Stimulated activated CD4-positive, alpha-beta T cell treated with anti-CD3 and anti-CD28 coated beads, Interleukin-2, amount 100 ng/mL, for 4 hours (primary cell): ENCODE measurements around the gene EFCAB5.
"Not testable (repeated sequence)": the region's sequence is repeated elsewhere in the genome, so short reads cannot be mapped to it uniquely, and the experiment has no call there.

ENCODE experiments used
- DNase-seq: peaks from one replicate; pipeline ENCODE4 v3.0.0-alpha.2; 2020; ENCODE audit warnings: low read depth

Gene EFCAB5

DNA sequence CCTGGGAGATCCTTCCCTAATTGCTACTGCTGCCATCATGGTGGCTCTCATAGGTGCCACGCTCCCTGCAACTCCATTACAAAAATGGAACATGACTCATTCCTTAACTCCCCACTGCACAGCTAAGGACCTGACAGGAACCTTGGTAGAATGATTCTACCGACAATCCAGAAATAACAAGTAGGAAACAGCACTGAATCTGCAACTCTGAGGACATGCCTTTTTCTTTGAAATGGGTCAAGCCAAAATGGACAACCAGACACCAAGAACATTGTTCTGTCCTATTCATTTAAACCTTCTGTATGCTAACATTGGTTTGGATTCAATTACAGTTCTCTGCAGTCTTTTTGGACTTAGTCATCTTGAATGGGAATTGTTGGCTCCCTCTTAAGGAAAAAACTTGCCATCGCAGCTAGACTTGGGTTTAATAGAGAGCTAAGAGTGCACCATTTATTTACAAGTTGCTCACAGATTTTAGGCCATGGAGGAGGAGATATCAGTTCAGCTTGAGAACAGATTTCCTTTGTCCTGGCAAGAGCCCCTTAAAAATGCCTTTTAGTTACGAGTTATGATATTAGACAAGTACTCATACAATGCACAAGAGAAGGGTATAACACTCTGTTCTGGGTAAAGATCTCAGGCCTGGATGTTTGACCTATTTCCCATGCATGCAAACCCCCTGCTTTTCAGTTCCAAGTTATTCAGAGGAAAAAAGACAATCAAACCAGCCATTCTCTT is 154.2 kb downstream of the EFCAB5 start:
- no peak for DNase-seq

DNA sequence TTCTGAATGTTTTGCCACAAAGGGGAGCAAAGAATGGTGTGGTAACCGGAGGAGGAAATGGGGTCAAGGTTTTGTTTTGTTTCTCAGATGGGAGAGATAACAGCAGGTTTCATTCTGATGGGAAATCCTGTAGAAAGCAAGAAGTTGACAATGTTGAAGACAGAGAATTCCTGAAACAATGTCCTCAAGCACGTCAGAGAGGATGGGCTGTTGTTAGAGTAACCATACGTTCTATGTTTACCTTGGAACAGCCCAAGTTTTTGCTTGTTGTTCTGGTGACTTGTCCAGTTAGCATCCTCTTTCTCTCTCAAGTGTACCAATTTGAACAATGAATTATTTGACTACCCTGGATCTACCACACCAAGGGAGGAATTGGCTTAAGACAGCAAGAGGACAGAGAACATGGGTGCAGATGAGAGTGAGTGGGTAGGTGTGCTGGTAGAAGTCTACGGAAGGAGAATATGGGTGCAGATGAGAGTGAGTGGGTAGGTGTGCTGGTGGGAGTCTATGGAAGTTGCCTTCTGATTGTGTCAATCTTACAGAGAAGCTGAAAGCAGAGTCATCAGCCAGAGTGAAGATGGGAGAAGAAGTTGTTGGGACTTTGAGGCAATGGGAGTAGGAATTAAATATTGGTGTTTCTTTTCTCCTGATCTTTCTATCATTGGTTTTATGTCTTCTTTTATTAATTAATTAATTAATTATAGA is 160.4 kb downstream of the EFCAB5 start:
- no peak for DNase-seq

DNA sequence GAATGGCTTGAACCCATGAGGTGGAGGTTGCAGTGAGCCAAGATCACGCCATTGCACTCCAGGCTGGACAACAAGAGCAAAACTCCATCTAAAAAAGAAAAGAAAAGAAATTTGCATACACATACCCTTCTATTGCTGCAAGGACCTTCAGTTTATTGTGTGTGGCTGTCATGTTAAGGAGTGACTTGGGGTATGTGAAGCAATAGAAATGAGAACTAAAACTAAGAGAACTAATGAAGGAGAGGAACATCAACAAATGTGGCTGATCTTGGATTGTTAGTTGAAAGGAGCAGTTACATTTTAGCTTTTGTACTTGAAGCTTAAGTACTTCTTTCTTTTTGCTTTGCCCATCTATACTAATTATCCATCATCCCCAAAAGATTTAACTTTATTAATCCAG is 162.5 kb downstream of the EFCAB5 start:
- no peak for DNase-seq

DNA sequence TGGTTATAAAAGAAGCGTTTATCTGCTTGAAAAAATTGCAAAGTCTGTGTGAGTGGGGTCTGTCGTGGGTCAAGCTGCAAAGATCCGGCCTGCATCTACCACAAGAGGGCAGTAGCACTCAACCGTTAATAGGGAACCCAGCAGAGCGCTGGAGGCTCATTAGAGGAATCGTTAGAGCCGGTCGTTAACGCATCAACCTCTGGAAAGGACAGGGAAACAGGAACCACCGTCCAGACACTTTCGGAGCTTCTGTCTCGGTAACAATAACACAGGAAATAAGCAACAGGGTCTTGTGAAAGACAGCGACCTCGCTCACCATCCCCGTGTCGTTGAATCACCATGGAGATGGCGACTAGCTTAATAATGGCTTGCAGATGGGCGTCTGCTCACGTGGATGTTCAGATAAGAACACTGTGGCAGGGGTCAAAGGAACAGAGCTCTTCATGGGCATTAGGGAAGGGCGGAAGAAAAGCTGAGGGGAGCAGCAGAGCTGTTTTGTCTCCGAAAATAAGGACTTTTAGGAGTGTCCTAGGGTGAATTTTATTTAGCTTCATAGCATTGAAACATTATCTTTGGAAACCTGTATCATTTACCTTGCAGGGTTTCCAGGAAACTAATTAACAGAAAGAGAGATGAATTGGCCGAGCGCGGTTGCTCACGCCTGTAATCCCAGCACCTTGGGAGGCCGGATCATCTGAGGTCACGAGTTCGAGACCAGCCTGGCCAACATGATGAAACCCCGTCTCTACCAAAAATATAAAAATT is 163.3 kb downstream of the EFCAB5 start:
- peak; percentile 63 for DNase-seq

DNA sequence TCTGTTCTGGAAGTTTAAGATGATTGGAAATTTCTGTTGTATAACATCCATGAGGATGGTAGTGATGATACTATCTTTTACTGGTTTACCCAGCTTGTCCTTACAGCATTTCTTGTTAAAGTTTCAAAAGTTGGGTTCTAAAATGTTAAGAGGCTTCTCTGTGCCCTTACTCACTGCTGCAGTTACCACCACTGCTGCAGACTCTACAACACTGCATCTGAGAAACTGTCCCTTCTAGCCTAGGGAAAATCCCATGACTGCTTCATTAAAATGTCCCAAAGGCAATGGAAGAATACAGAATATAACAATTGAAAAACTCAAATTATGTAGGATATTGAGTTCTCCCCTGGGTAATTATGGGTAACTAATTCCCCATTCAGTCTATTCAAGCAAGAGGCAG is 171.4 kb downstream of the EFCAB5 start:
- no peak for DNase-seq

DNA sequence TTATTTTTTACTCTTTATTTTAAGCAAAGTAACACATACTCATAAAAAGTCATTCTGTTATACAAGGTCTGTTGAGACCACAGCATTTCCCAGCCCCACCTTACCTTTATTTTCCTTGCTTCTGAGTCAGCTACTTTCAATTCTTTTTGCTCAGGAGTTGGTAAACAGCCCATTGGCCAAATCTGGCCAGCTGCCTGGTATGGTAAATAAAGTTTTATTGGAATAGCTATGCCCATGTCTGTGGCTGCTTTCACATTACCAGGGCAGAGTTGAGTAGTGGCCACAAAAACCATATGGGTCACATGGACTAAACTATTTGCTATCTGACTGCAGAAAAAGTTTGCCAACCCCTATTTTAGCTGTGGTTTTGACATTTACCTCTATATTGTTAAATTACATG is 171.8 kb downstream of the EFCAB5 start:
- DNase-seq, result no peak

DNA sequence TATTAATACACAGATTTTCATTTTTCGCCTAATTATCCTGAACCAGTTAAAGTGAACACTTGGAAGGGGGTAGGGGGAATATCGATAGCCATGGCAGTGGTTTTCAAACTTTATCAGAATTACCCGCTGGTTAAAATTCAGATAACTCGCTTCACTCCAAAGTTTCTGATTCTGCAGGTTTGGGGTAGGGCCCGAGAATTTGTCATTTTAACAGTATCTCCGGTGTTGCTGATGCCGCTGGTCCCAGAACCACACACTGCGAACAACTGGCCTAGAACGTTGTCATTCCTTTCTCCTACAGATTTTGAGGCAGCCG is 174.9 kb downstream of the EFCAB5 start:
- no peak for DNase-seq

DNA sequence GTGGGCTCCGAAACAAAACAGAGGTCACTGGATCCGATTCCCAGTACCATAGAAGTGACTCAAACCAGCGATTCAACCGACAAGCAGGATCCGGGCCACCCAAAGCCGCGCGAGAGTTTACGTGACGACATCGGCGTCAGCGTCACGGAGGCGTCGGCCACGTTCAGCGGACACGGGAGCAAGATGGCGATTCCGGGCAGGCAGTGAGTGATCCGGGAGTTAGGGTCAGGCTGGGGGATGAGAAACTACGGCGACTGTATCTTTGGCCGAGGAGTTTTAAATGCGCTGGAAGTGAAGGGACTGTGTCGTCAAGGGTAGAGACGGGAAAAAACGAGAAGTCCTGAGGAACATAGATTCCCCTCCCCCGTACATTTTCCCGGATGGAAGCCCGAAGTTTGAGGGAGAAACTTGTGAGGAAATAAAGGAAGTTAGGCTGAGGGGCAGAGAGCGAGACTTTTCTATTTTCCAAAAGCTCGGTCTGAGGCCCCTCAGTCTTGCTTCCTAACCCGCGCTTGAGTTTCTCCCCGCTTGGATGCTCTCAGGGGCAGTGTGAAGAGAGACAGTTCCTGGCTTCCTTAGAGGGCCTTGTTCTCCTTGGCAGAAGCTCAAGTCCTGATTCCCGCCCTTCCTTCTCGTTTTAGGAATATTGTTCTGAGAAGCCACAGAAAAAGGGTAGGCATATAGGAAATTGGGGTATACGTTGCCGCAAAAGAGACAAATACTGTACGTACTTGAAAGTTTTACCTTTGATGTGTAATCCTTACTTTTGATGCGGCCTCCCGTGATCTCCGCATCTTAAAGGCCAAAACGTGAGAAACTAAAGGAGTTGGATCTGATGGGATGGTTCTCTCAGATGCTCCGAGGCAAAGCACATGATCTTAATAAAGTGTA is 175.5 kb downstream of the EFCAB5 start, which contains the start of gene NSRP1:
NSRP1 (plus strand) TSS at position 156 of the 891 bp plus-strand sequence; CDS start at position 184, 28 bp downstream.
- peak; percentile 90 for DNase-seq

DNA sequence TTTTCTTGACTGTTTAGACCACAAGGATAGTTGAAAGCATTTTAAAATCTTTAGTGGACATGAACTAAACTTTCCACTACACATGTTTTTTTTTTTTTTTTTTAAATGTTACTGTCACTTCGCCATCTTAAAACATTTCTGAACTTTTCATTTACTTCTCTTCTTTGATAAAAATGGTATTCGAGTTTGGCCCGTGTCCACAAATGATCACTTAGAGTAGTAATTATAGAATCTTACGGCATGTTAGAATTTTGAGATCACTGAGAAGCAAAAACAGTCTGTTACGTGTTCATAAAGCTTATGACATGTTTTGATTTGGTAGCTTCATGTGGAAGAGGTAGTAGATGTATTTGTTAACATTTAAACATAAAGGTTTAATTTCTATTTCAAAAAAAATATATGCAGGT is 176.2 kb downstream of the EFCAB5 start:
- DNase-seq, result no peak

DNA sequence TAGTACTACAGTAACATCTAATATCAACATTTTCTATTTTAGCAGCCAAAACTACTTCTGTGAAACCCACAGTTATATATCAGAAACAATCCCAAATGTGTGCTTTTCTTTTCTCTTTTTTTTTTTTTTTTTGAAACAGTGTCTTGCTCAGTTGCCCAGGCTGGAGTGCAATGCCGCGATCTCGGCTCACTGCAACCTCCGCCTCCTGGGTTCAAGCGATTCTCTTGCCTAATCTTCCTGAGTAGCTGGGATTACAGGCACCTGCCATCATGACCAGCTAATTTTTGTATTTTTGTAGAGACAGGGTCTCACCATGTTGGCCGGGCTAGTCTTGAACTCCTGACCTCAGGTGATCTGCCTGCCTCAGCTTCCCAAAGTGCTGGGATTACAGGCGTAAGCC is 177.2 kb downstream of the EFCAB5 start:
- not testable (repeated sequence) for DNase-seq

DNA sequence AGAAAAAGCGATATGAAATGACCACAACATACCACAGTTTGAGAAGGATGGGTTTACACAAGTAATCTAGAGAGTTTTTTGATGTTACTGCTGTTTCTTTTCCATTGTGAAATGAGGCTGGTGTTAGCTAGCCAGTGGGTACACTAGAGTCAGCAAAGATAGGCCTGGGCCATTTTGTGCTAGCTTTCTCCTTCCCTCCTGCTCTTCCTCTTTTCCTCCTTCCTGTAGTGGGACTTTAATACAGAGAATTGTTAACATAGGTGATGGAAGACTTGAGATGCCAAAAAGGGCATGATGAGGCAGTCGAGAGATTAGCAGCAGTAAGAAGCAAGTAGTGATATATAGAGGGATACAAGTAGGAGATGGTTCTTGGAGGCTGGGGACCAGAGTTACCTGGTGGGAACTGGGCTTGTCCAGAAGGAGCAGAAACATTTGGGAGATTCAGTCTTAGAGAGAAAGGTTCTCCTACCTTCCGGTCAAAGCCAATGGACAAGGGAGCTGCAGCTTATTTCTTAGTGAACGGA is 182.9 kb downstream of the EFCAB5 start:
- no peak for DNase-seq

DNA sequence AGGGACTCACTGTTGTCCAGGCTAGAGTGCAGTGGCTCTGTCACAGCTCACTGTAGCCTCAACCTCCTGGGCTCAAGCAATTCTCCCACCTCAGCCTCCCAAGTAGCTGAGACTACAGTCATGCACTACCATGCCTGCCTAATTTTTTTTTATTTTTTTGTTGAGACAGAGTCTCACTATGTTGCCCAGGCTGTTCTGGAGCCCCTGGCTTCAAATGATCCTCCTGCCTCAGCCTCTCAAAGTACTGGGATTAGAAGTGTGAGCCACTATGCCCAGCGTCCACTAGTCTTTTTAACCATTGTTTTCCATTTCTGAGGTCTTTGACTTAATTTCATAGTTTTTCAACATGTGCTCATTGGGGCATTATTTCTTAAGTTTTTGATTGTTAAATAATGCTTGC is 188.7 kb downstream of the EFCAB5 start:
- DNase-seq, result no peak

DNA sequence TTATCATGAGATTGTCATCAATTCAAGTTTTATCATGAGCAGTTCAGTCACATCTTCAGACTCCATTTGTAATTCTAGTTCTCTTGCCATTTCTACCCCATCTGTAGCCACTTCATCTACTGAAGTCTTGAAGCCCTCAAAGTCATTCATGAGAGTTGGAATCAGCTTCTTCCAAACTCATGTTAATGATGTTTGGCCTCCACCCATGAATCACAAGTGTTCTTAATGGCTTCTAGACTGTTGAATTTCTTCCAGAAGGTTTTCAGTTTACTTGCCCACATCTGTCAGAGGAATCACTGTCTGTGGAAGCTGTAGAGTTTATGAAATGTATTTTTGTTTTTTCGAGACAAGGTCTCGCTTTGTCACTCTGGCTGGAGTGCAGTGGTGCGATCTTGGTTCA is 191.2 kb downstream of the EFCAB5 start:
- no peak for DNase-seq

DNA sequence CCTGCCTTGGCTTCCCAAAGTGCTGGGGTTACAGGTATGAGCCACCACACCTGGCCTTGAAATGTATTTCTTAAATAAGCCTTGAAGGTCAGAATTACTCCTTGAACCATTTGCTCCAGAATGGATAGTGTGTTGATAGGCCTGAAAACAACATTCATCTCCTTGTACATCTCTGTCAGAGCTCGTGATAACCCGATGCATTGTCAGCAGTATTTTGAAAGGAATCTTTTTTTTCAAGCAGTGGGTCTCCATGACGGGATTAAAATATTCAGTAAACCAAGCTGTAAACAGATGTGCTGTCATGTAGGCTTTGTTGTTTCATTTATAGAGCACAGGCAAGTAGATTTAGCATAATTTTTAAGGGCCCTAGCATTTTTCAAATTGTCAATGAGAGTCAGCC is 191.8 kb downstream of the EFCAB5 start:
- DNase-seq, result no peak

DNA sequence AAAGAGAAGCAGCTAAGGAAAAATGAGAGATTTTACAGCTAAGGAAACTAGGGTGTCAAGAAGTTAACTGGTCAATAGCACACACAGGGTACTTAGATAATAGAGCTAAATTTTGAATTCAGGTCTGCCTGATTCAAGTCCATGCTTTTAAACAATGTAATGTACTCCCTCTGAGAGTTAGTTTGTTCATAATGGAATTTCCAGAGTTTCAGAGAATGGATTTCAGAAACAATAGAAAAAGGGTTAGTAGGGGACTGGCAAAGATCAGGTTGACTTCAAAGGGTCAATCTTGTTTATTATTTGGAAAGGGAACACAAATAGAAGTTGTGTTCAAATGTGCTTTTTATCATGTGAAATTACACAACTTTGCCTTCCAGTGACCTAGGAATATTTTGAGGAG is 193.1 kb downstream of the EFCAB5 start:
- no peak for DNase-seq

DNA sequence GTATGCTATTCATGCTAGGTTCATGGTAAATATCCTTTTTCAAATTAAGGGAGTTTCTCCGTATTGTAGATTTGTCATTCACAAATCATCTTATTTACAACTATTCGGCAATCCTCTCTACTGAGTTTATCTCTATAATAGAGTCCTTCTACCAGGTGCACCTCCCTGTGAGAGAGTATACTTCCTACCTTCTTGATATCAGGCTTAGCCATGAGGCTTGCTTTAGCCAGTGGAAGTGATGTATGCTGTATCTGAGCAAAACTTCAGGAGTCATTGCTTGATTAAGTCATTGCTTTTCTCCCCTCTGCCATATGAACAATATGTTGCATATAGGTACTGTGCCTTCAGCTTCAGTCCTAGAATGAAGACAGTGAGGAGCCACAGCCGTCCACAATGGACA is 195.7 kb downstream of the EFCAB5 start:
- no peak for DNase-seq

DNA sequence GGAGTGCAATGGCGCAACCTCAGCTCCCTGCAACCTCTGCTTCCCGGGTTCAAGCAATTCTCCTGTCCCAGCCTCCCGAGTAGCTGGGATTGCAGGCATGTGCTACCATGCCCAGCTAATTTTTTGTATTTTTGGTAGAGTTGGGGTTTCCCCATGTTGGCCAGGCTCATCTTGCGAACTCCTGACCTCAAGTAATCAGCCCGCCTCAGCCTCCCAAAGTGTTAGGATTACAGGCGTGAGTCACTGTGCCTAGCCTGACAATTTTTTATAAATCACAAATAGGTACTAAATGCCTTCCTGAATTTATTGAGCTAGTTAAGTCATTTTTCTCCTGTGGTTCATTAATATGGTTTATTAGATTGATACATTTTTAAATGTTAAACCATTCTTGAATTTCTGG is 206.4 kb downstream of the EFCAB5 start:
- DNase-seq, result not testable (repeated sequence)

DNA sequence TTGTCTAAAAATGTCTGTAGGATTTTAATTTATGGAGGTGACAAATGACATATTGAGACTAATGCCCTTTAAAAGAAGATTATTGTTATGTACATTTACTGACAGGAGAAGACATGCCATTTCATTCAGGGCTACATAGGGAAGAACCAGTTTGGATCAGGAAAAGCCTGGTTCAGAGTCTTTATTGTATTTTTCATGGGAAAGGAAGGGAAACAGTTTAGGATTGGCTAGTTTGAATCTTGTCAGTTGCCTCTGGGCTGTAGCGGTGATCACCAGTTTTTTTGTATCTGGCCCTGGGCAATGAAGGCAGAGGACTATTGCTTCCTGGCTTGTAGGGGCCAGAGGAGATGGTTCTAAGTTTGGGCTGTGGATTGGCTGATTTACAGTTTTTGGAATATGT is 206.9 kb downstream of the EFCAB5 start:
- DNase-seq, result no peak

DNA sequence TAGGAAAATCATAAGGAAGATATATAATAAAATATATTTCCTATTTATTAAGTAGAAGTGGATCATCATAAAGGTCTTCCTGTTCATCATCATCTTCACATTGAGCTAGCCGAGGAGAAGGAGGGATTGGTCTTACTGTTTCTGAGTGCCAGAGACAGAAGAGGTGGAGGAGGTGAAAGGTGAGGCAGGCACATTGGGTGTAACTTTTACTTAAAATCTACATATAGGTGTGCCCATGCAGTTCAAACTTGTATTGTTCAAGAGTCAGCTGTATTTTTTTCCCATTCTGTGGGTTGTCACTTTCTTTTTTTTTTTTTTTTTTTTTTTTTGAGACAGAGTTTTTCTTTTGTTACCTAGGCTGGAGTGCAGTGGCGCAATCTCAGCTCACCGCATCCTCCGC is 210.0 kb downstream of the EFCAB5 start:
- DNase-seq, result no peak

DNA sequence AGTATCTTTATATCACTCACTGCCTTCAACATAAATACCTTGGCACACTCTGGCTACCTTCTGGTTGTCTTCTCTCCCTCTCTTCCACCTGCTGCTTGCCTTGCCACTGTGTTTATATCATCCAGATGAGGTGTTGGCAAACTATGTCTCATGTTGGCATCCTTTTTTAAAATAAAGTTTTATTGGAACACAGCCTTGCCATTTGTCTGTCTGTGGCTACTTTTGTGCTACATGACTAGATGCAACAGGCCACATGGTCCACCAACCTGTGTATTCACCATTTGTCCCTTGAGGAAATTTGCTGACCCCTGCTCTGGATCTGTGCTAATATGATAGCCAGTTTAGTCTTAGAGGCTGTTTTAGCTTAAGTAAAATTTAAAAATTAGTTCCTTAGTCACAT is 212.0 kb downstream of the EFCAB5 start:
- DNase-seq, result no peak

DNA sequence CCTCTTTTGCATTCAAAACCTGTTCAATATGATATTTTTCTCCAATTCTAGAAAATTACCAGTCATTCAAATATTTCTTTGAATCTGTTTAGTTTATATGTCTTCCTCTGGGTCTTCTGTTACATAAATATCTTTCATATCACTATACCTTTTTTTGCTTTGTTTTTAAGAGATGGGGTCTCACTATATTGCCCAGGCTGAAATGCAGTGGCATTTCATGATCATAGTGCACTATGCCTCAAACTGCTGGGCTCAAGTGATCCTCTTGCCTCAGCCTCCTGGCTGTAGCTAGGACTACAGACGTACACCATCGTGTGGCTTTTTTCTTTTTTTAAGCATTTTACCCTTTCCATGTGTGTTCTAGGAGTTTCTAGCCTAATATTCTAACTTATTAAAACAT is 214.0 kb downstream of the EFCAB5 start:
- DNase-seq, result no peak
